Spleen (tissue), 13 donors: ENCODE data around the gene BAHCC1. TPM values are rescaled to one million over a fixed set of nuclear protein-coding genes. Genes with fewer than 3 reads are reported as not detected.

Experiments used
- DNase-seq: peaks from one replicate; pipeline ENCODE4 v3.0.0-alpha.2; 2020
- H3K27ac ChIP-seq, 8 donors: fragments of 200-600 bp; sonication (generic) in 7 of 8; 1 replicate in 4 of 8; 2 replicates in 4 of 8; pipeline versions ENCODE4 v1.5.0 to v1.8.0; 2016 to 2021; ENCODE audit warnings: inconsistent platforms in 4 of 8, mild to moderate bottlenecking in 4 of 8, moderate library complexity in 1 of 8
- H3K27me3 ChIP-seq, 7 donors: fragments of 200-600 bp; sonication (generic) in 6 of 7; replicated peaks in 1 of 7; 1 replicate in 4 of 7; 2 replicates in 3 of 7; pipeline versions ENCODE4 v1.5.0 to v1.8.0; 2016 to 2021; ENCODE audit warnings: inconsistent platforms in 3 of 7, mild to moderate bottlenecking in 1 of 7
- H3K36me3 ChIP-seq, 6 donors: fragments of 200-600 bp; sonication (generic) in 5 of 6; 1 replicate in 4 of 6; 2 replicates in 2 of 6; pipeline versions ENCODE4 v1.5.0 to v1.8.0; 2016 to 2021; ENCODE audit warnings: inconsistent platforms in 2 of 6
- H3K4me1 ChIP-seq, 6 donors: fragments of 200-600 bp; sonication (generic) in 5 of 6; 1 replicate in 3 of 6; 2 replicates in 3 of 6; pipeline versions ENCODE4 v1.5.0 to v1.8.0; 2016 to 2021; ENCODE audit warnings: inconsistent platforms in 3 of 6
- H3K4me3 ChIP-seq, 8 donors: fragments of 200-600 bp; sonication (generic) in 7 of 8; 1 replicate in 4 of 8; 2 replicates in 4 of 8; pipeline versions ENCODE4 v1.5.0 to v1.8.0; 2016 to 2021; ENCODE audit warnings: inconsistent platforms in 4 of 8, mild to moderate bottlenecking in 4 of 8, moderate library complexity in 2 of 8
- H3K9me3 ChIP-seq, 8 donors: fragments of 200-600 bp; sonication (generic) in 7 of 8; 1 replicate in 4 of 8; 2 replicates in 4 of 8; pipeline versions ENCODE4 v1.5.0 to v1.8.0; 2016 to 2021; ENCODE audit warnings: inconsistent platforms in 4 of 8
- POLR2A ChIP-seq, 3 donors: fragments of 450-650 bp; IDR thresholded peaks; one replicate each; pipeline ENCODE4 v1.5.1; 2017; ENCODE audit warnings: antibody characterized with exemption in 3 of 3, mild to moderate bottlenecking in 1 of 3
- POLR2AphosphoS5 ChIP-seq, 3 donors: sonication (generic); formaldehyde crosslinking; IDR thresholded peaks; one replicate each; pipeline ENCODE4 v1.5.1; 2017; ENCODE audit warnings: antibody characterized with exemption in 3 of 3
- WGBS, 5 donors: extraction: QIAGEN DNeasy Blood & Tissue Kit in 3 of 5; methylation state at CpG; one replicate each; pipeline versions ENCODE4 v1.1.5 to v1.1.7; 2013 to 2018; 5-methylcytosine and 5-hydroxymethylcytosine counted together
- intact Hi-C: fragments of 100-400 bp; cut with DNase I; formaldehyde crosslinking; loops from one replicate; pipeline ENCODE4 v1.15.0; 2023; ENCODE audit warnings: low total_unique reads
- long read RNA-seq, 2 donors: transcript quantifications; one replicate each; lab custom pipeline, GENCODE V29; 2026
- polyA plus RNA-seq, 3 donors: library from polyadenylated mRNA; stranded (reverse); fragments of 200-250 nt; gene quantifications; one replicate each; pipeline ENCODE4 v1.2.1, GENCODE V29; 2013
- total RNA-seq, 7 donors: library from RNA; depleted of rRNA in 3 of 7; stranded (reverse); fragments of >200 nt in 3 of 7; fragmentation: NEBNext Ultra II Directional in 4 of 7; extraction: Animal tissue kit (Norgen Biotek cat#: 25700) in 4 of 7; gene quantifications; one replicate each; pipeline versions ENCODE4 v1.1.0 to v1.2.1, GENCODE V29; 2016 to 2021
- TF ChIP-seq, protein P1 (sequence below), 11 experiments: fragments of 200-600 bp in 7 of 11; fragments of 450-650 bp in 4 of 11; sonication (generic) in 4 of 11; IDR thresholded peaks in 8 of 11; conservative IDR thresholded peaks in 3 of 11; 1 replicate in 7 of 11; 2 replicates in 4 of 11; pipeline versions ENCODE4 v1.4.0 to v1.8.0; 2016 to 2021; ENCODE audit warnings: antibody characterized with exemption in 11 of 11, inconsistent platforms in 4 of 11, mild to moderate bottlenecking in 1 of 11
- donor health status: healthy with polysubstance abuse.
- donor health status: DM: no; HTN: no; CAD: no; lungs with moderate emphysema.
- donor health status: DM: no; HTN: no; CAD: no.
- donor health status: Bipolar disorder and iron deficiency.
- donor health status: healthy.
- donor health status: DM: no; HTN: no; CAD: no.
- donor health status: DM: yes; HTN: yes; CAD: no.

Gene BAHCC1
- total RNA-seq (10 to 100 TPM in 6 of 7 donors, 1 to 10 TPM in 1; 8.7 to 20.3 (median 14.9) TPM), polyA plus RNA-seq (10 to 100 TPM in 1 of 3 donors, 1 to 10 TPM in 2; 1.7 to 10.2 (median 2.0) TPM)
- long read RNA-seq, donor 1, partial matches to known transcripts = 0 of 3 reads
- long read RNA-seq, donor 1, other reads (novel, unspliced or antisense) = 0 of 3 reads
- long read RNA-seq, donor 2, partial matches to known transcripts = 0 of 3 reads
- long read RNA-seq, donor 2, other reads (novel, unspliced or antisense) = 0 of 3 reads

DNA sequence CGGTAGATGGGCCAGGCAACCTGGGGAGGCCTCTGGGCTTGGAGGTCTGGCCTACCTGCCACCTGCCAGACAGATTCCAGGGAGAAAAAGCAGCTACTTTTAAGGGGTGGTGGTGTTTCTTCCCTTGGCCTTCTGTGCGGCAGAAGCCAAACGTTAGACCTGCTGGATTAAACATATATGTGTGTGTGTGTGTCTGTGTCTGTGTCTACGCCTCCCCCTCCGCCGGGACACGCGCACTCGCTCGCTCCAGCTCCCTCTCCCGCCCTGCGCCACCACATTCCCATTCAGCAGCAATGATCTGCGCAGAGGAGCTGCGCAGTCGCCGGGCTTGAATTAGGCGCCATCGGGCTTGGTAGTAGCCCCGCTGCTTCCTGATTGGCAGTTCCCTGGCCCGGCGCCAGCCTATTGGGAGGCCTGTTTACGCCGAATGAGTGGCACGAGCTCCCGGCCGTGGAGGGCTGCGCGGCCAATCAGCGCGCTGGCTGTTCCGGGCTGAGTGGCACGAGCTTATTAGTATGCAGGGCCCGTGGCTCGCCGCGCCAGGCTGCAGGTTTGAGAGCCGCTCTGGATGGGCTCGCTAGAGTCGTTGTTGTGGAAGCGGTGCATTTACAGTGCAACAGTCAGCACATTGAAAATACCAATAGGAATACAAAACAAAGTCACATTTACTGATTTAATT is at the start of gene BAHCC1:
Gene BAHCC1, plus strand, starts transcription at position 537 of the 679 bp plus-strand sequence. CDS start 4,283 bp downstream, outside the sequence.
- peaks cover 4 to 100% (median 71%) of the 10 kb centered on the region in 7 donors for H3K27me3 ChIP-seq
- no peaks in the 10 kb centered on the region for H3K36me3 ChIP-seq
- H3K4me3 ChIP-seq = peak within 1 kb of the TSS; percentile 22 to 79 (median 48)
- WGBS, 5 donors = 0 to 3% (median 1%) methylated on average over 11 to 40 of the region's 40 CpGs
- peak within 1 kb of the TSS; percentile 83 to 95 (median 90) for H3K27ac ChIP-seq
- intact Hi-C loops = no loop called here
- H3K4me1 ChIP-seq = peaks cover 42 to 94% (median 83%) of the 10 kb centered on the region in 6 donors
- TF ChIP-seq POLR2AphosphoS5 (IDR thresholded peaks at IDR 0.05) (peak; percentile 96 to 99 (median 98)), POLR2A (IDR thresholded peaks at IDR 0.05) (peak in 1 of 3 donors; percentile 90)
- TF ChIP-seq, protein P1, sequence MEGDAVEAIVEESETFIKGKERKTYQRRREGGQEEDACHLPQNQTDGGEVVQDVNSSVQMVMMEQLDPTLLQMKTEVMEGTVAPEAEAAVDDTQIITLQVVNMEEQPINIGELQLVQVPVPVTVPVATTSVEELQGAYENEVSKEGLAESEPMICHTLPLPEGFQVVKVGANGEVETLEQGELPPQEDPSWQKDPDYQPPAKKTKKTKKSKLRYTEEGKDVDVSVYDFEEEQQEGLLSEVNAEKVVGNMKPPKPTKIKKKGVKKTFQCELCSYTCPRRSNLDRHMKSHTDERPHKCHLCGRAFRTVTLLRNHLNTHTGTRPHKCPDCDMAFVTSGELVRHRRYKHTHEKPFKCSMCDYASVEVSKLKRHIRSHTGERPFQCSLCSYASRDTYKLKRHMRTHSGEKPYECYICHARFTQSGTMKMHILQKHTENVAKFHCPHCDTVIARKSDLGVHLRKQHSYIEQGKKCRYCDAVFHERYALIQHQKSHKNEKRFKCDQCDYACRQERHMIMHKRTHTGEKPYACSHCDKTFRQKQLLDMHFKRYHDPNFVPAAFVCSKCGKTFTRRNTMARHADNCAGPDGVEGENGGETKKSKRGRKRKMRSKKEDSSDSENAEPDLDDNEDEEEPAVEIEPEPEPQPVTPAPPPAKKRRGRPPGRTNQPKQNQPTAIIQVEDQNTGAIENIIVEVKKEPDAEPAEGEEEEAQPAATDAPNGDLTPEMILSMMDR (IDR thresholded peaks at IDR 0.05 in 8 of 11, conservative IDR thresholded peaks at IDR 0.05 in 3 of 11) = no peak
- no peaks in the 10 kb centered on the region for H3K9me3 ChIP-seq
- peak; percentile 96 for DNase-seq

DNA sequence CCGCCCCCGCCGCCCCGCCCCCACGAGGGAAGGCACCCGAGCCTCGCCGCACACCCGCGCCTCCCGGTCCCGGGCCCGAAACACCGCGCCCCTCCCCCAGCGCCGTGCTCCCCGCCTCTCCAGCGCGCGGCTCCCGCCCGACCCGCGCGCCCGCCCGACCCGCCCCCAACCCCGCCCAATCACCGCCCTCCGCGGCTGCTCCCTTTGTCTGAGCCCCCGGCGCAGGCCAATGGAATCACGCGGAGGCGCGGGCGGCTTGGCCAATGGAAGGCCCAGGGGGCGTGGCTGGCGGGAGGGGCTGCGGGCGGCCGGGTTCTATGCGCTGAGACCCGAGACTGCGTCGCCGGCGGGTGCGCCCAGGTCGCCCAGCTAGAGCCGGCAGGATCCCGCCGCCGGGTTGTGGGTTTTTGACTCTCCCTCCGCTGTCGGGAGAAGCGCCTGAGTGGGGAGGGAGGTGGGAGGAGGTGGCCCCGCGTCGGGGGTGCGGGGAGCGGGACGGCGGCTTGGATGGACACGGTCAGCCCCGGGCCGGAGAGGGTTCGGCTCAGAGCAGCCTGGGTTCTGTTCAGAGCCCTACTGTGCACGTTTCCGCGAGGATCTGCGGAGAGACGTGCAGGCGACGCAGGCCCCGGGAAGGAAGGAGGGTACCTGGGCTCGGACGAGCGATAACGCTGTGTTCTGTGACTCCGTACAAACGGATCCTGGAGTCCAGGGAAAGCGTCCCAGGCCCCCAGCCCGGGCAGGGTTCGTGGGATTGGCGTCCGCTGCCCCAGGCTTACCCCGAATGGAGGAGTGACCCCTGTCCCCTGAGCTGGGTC is 49.0 kb upstream of the BAHCC1 start:
- H3K9me3 ChIP-seq = no peaks in the 10 kb centered on the region
- H3K27ac ChIP-seq = peak overlapping the region in 7 of 8 donors; percentile 29 to 94 (median 91)
- peak; percentile 35 to 86 (median 85) for TF ChIP-seq POLR2AphosphoS5 (IDR thresholded peaks at IDR 0.05)
- TF ChIP-seq, protein P1 (IDR thresholded peaks at IDR 0.05 in 8 of 11, conservative IDR thresholded peaks at IDR 0.05 in 3 of 11) = no peak
- peak in 1 of 3 donors; percentile 41 for TF ChIP-seq POLR2A (IDR thresholded peaks at IDR 0.05)
- 3 to 7% (median 5%) methylated on average over 31 to 88 of the region's 91 CpGs for WGBS, 5 donors
- intact Hi-C loops = no loop called here
- peak overlapping the region; percentile 23 to 83 (median 60) for H3K4me3 ChIP-seq
- peak; percentile 97 for DNase-seq
- H3K27me3 ChIP-seq = peaks cover 0 to 73% (median 43%) of the 10 kb centered on the region in 7 donors
- peaks cover 16 to 90% (median 65%) of the 10 kb centered on the region in 6 donors for H3K4me1 ChIP-seq
- no peaks in the 10 kb centered on the region for H3K36me3 ChIP-seq

DNA sequence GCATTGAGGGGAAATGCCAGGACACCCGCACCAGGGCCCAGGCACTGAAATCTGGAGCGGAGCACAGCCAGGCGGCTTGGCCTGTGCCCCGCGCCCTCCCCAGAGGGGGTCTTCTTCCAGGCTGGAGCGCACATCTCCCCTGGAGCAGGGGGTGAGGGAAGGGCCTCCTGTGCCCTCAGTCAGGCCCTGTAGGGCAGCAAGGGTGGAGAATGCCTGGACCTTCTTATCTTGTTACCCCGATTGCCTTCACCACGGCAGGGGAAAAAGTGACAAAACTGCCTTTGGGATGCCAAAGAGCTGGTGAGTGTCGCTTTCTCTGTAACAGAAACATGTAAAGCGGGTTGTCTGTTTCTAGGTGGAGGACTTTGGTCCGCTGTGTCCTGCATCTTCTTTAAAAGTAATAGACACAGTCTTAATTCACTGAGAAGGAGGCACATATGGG is 48.3 kb upstream of the BAHCC1 start:
- no peak for TF ChIP-seq POLR2AphosphoS5 (IDR thresholded peaks at IDR 0.05)
- TF ChIP-seq, protein P1 (IDR thresholded peaks at IDR 0.05 in 8 of 11, conservative IDR thresholded peaks at IDR 0.05 in 3 of 11) = no peak
- no peak for TF ChIP-seq POLR2A (IDR thresholded peaks at IDR 0.05)
- no peak for DNase-seq
- Histone ChIP-seq H3K4me3 (peak overlapping the region in 7 of 8 donors; percentile 23 to 83 (median 61)), H3K27me3 (peaks cover 0 to 67% (median 36%) of the 10 kb centered on the region in 7 donors), H3K4me1 (peaks cover 16 to 84% (median 59%) of the 10 kb centered on the region in 6 donors), H3K36me3 (no peaks in the 10 kb centered on the region), H3K27ac (peak overlapping the region in 3 of 8 donors; percentile 91 to 94 (median 92)), H3K9me3 (no peaks in the 10 kb centered on the region)
- 75 to 92% (median 82%) methylated on average over 5 to 11 of the region's 11 CpGs for WGBS, 5 donors
- intact Hi-C loops = no loop called here
